CD4-positive, alpha-beta T cell treated with Interleukin-1 beta for 1 hour (primary cell): ENCODE data around the gene PALLD.

ENCODE experiments used
- DNase-seq, 2 donors: peaks; one replicate each; pipeline ENCODE4 v3.0.0-alpha.2; 2020 to 2022

PALLD gene

GRCh38 chr4:168562041-168562571 lies 65.3 kb downstream of the PALLD start:
- DNase-seq = no peak

- DNase-seq = no peak
Observed at GRCh38 chr4:168564023-168564422, 67.2 kb downstream of the PALLD start.

- DNase-seq = no peak
Observed at GRCh38 chr4:168565130-168565529, 68.3 kb downstream of the PALLD start.

GRCh38 chr4:168566726-168567125 lies 69.9 kb downstream of the PALLD start:
- no peak for DNase-seq

- no peak for DNase-seq
Observed at GRCh38 chr4:168569066-168569930, 72.4 kb downstream of the PALLD start.

GRCh38 chr4:168569931-168570276 lies 73.1 kb downstream of the PALLD start:
- no peak for DNase-seq

GRCh38 chr4:168570466-168570865 lies 73.6 kb downstream of the PALLD start:
- DNase-seq = no peak

GRCh38 chr4:168572002-168572401 lies 75.2 kb downstream of the PALLD start:
- DNase-seq = no peak

- DNase-seq = no peak
Observed at GRCh38 chr4:168573870-168574269, 77.0 kb downstream of the PALLD start.

- no peak for DNase-seq
Observed at GRCh38 chr4:168574581-168575295, 77.9 kb downstream of the PALLD start.

- no peak for DNase-seq
Observed at GRCh38 chr4:168575473-168575872, 78.6 kb downstream of the PALLD start.

- no peak for DNase-seq
Observed at GRCh38 chr4:168577624-168578023, 80.8 kb downstream of the PALLD start.

- no peak for DNase-seq
Observed at GRCh38 chr4:168580228-168580627, 83.4 kb downstream of the PALLD start.

- DNase-seq = no peak
Observed at GRCh38 chr4:168584321-168584771, 87.5 kb downstream of the PALLD start.

- no peak for DNase-seq
Observed at GRCh38 chr4:168585168-168586091, 88.6 kb downstream of the PALLD start.

GRCh38 chr4:168586926-168587325 lies 90.1 kb downstream of the PALLD start:
- DNase-seq = no peak

GRCh38 chr4:168587411-168588125 lies 90.7 kb downstream of the PALLD start:
- no peak for DNase-seq

GRCh38 chr4:168588916-168589531 lies 92.2 kb downstream of the PALLD start:
- DNase-seq = no peak

GRCh38 chr4:168592676-168593075 lies 95.8 kb downstream of the PALLD start:
- no peak for DNase-seq

- DNase-seq = no peak
Observed at GRCh38 chr4:168593399-168593798, 96.5 kb downstream of the PALLD start.

GRCh38 chr4:168594121-168594520 lies 97.3 kb downstream of the PALLD start:
- DNase-seq = no peak

- DNase-seq = no peak
Observed at GRCh38 chr4:168598191-168598590, 101.3 kb downstream of the PALLD start.
